ENCODE data around the gene PGS1. TPM values are rescaled to one million over a fixed set of nuclear protein-coding genes. Genes with fewer than 3 reads are reported as not detected.

PGS1 gene
- total and polyA plus RNA-seq, 10 of the 15 experiments (the other 5 are each of a cell fraction or from before 2014, with no cell fraction given), result 1.3 to 37.6 (median 27.4) TPM

- TF ChIP-seq USF1 (IDR thresholded peaks at IDR 0.05; ENCODE audit: borderline replicate concordance, extremely low read length, insufficient read depth, low read depth, low read length), result no peak
Observed at GRCh38 chr17:78359321-78359996, 19.0 kb upstream of the PGS1 start (continued).

- in situ Hi-C loops (cut with MboI) (loop anchor here (5.0 kb wide), 1 partner anchor 62 kb away; no protein-coding TSS in a partner anchor), intact Hi-C loops (cut with micrococcal nuclease; ENCODE audit: unreplicated experiment) (loop anchor here (1.0 to 2.0 kb wide), 4 partner anchors 19 to 71 kb away; partner anchors contain the start of gene PGS1)
- ChIA-PET RAD21 (ENCODE audit: unreplicated experiment) (interaction anchor here (1.0 to 2.4 kb wide), 10 partner anchors 8 to 340 kb away, joined by 3 to 12 read pairs (median 5); no protein-coding TSS in a partner anchor), SMC1A (ENCODE audit: uncharacterized antibody, unreplicated experiment) (interaction anchor here (0.9 to 6.1 kb wide), 7 partner anchors 20 to 71 kb away, joined by 3 to 26 read pairs (median 3); no protein-coding TSS in a partner anchor), POLR2A (interaction anchor here (0.6 to 1.5 kb wide), 5 partner anchors 21 to 198 kb away, joined by 3 to 8 read pairs (median 4); no protein-coding TSS in a partner anchor), CTCF (interaction anchor here (0.5 to 6.6 kb wide), 14 partner anchors 12 to 160 kb away, joined by 3 to 96 read pairs (median 6); no protein-coding TSS in a partner anchor)
- H3K27ac ChIP-seq (ENCODE audit: control insufficient read depth, insufficient read depth), result peak within 1 kb of the TSS; percentile 31
- H3K9ac ChIP-seq (ENCODE audit: control insufficient read depth, insufficient read depth, low read length), result peak within 1 kb of the TSS; percentile 71
- peaks cover 33% of the 10 kb centered on the region for H3K4me1 ChIP-seq (ENCODE audit: control insufficient read depth, insufficient read depth, low read length)
- no peaks in the 10 kb centered on the region for H3K9me3 ChIP-seq (replicated peaks; ENCODE audit: control insufficient read depth, insufficient read depth, low read length)
- 1% methylated on average over 26 of the region's 59 CpGs for WGBS (ENCODE audit: insufficient coverage, insufficient replicate concordance, low lambda C conversion rate, missing lambda C conversion rate)
- H3K4me2 ChIP-seq (ENCODE audit: control insufficient read depth, insufficient read depth), result peak within 1 kb of the TSS; percentile 99
- peak; percentile 58 for ATAC-seq
- H3K27me3 ChIP-seq (replicated peaks in 1 of 2; ENCODE audit: control insufficient read depth in 2 of 2, insufficient read depth in 2 of 2, low read length in 1 of 2), result 0 out of 4 replicates have a peak, but pooled peaks cover 0 to 5% of the 10 kb centered on the region in 2 experiments
- H3K79me2 ChIP-seq (ENCODE audit: control insufficient read depth, insufficient read depth, low read length), result peaks cover 8% of the 10 kb centered on the region
- BruUV-seq (replicated peaks), result no TSS peak
- peak within 1 kb of the TSS; percentile 66 for H2AFZ ChIP-seq (ENCODE audit: control insufficient read depth, low read depth, low read length)
- H3K36me3 ChIP-seq (ENCODE audit: control insufficient read depth in 2 of 2, insufficient read depth in 2 of 2, low read length in 1 of 2), result no peaks in the 10 kb centered on the region; a peak in 1 of 4 replicates
- H3K4me3 ChIP-seq, result peak within 1 kb of the TSS; percentile 80
- H4K20me1 ChIP-seq (ENCODE audit: control insufficient read depth, insufficient read depth), result no peaks in the 10 kb centered on the region
- FAIRE-seq, result no peak
- DNase-seq (ENCODE audit: low read depth, low spot score), result no peak
- TF ChIP-seq RCOR1 (conservative IDR thresholded peaks at IDR 0.05; ENCODE audit: low read depth, low read length), result no peak
- peak; percentile 47; the same call in 1 of the 2 replicates for TF ChIP-seq POLR2AphosphoS2 (IDR thresholded peaks at IDR 0.05; ENCODE audit: low read depth, low read length)
- TF ChIP-seq RFX5 (IDR thresholded peaks at IDR 0.05; ENCODE audit: low read depth, low read length), result no peak
- TF ChIP-seq PRDM15 (CRISPR knock-in tag; IDR thresholded peaks at IDR 0.05), result no peak
- no peak for TF ChIP-seq RELA (IDR thresholded peaks at IDR 0.05; ENCODE audit: borderline replicate concordance, partially characterized antibody)
- TF ChIP-seq NR2C1 (IDR thresholded peaks at IDR 0.05), result no peak
- no peak for TF ChIP-seq EED (IDR thresholded peaks at IDR 0.05; ENCODE audit: low read depth)
- no peak for TF ChIP-seq REST (IDR thresholded peaks at IDR 0.05; ENCODE audit: low read depth, low read length)
- TF ChIP-seq MEF2A (IDR thresholded peaks at IDR 0.05; ENCODE audit: insufficient read depth, low read depth, low read length), result no peak
- TF ChIP-seq RAD21 (IDR thresholded peaks at IDR 0.05; ENCODE audit: insufficient read depth, low read depth, low read length), result no peak
- TF ChIP-seq MAX (IDR thresholded peaks at IDR 0.05; ENCODE audit: low read depth, low read length), result no peak
Observed at GRCh38 chr17:78359997-78360370, 18.5 kb upstream of the PGS1 start, which contains the start of gene SOCS3. Gene SOCS3 (minus strand): TSS chr17:78360077. CDS start chr17:78359095, 982 bp downstream.
